Activated CD8-positive, alpha-beta memory T cell treated with anti-CD3 and anti-CD28 coated beads, Interleukin-2, amount 10 ng/mL, durations not matched to agents 7 days and 5 days (primary cell): ENCODE measurements around the gene EEF2. TPM values are rescaled to one million over a fixed set of nuclear protein-coding genes. Genes with fewer than 3 reads are reported as not detected.

Experiments used
- ATAC-seq: fragments of 150-1000 bp; cut with Tn5 transposase; one replicate; pipeline ENCODE4 v1.10.0; 2021; ENCODE audit warnings: moderate library complexity
- CTCF ChIA-PET: fragments of 350-600 bp; sonication (Branson Sonifier 250); formaldehyde crosslinking; loops from one replicate; lab custom pipeline; 2021; ENCODE audit warnings: antibody characterized with exemption; lab: Charles Lee
- DNase-seq: peaks from one replicate; pipeline ENCODE4 v3.0.0-alpha.2; 2020
- H3K27ac Mint-ChIP-seq: one replicate; pipeline ENCODE4 v1.8.0; 2021; ENCODE audit warnings: mild to moderate bottlenecking, mixed read lengths
- H3K27me3 Mint-ChIP-seq: one replicate; pipeline ENCODE4 v1.8.0; 2021; ENCODE audit warnings: mixed read lengths
- H3K36me3 Mint-ChIP-seq: one replicate; pipeline ENCODE4 v1.8.0; 2021; ENCODE audit warnings: mild to moderate bottlenecking, mixed read lengths
- H3K4me1 Mint-ChIP-seq: one replicate; pipeline ENCODE4 v1.8.0; 2021; ENCODE audit warnings: mixed read lengths
- H3K4me3 Mint-ChIP-seq: one replicate; pipeline ENCODE4 v1.8.0; 2021; ENCODE audit warnings: mild to moderate bottlenecking, moderate library complexity, mixed read lengths
- H3K9me3 Mint-ChIP-seq: one replicate; pipeline ENCODE4 v1.8.0; 2022; ENCODE audit warnings: low read depth, mixed read lengths
- total RNA-seq, 2 experiments: library from RNA; stranded (reverse); gene quantifications; one replicate each; pipeline ENCODE4 v1.2.3, GENCODE V29; 2021

EEF2 gene
- total RNA-seq, result 1,000 to 10,000 TPM; 1,382 to 1,952 TPM

DNA sequence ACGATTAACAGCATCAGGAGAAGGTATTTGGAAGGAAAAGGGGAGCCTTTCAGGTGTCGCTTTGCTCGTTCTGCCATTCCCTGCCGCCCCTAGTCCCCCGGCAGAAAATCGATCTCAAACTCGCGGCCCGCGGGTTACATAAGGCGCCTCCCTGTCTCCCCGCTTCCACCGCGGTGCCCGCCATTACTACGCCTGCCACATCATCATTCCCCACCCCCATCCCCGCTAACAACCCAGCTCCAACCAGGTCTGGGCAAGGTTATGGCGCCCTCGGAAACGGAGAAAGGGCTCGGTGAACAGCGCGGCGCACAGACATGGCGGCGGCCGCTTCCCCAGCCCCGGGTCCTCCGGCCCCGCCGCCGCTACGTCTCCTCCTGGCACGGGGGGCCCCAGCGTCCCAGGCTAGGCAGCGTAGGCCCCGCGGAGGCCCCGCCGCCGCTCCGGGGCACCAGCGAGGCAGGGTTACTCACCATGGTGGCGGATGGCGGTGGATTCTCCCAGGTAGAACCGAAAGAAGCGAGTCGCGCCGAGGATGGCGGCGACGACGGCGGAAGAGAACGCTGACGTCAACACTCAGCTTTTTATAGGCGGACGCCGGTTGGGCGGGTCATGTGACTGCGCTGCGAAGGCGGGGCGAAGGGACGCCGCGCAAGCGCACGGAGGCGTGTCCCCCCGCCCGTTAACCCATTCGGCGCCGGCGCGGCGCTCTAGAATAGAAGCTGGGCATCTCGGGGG is at the start of gene EEF2:
Gene EEF2 (minus strand): TSS at position 556 of the 735 bp plus-strand sequence. CDS start 83 bp downstream, at position 473.
- CTCF ChIA-PET, result interaction anchor here (0.6 to 2.8 kb wide), 25 partner anchors 10 to 415 kb away, joined by 3 to 31 read pairs (median 4); partner anchors contain the start of genes ANKRD24, DAPK3, MRPL54 and PIAS4
- ATAC-seq (peak; percentile 49), DNase-seq (peak; percentile 92)
- no peaks in the 10 kb centered on the region for H3K27me3 Mint-ChIP-seq
- H3K4me1 Mint-ChIP-seq, result peaks cover 52% of the 10 kb centered on the region
- H3K36me3 Mint-ChIP-seq, result peaks cover 45% of the 10 kb centered on the region
- peak within 1 kb of the TSS; percentile 98 for H3K4me3 Mint-ChIP-seq
- peak within 1 kb of the TSS; percentile 97 for H3K27ac Mint-ChIP-seq
- no peaks in the 10 kb centered on the region for H3K9me3 Mint-ChIP-seq

DNA sequence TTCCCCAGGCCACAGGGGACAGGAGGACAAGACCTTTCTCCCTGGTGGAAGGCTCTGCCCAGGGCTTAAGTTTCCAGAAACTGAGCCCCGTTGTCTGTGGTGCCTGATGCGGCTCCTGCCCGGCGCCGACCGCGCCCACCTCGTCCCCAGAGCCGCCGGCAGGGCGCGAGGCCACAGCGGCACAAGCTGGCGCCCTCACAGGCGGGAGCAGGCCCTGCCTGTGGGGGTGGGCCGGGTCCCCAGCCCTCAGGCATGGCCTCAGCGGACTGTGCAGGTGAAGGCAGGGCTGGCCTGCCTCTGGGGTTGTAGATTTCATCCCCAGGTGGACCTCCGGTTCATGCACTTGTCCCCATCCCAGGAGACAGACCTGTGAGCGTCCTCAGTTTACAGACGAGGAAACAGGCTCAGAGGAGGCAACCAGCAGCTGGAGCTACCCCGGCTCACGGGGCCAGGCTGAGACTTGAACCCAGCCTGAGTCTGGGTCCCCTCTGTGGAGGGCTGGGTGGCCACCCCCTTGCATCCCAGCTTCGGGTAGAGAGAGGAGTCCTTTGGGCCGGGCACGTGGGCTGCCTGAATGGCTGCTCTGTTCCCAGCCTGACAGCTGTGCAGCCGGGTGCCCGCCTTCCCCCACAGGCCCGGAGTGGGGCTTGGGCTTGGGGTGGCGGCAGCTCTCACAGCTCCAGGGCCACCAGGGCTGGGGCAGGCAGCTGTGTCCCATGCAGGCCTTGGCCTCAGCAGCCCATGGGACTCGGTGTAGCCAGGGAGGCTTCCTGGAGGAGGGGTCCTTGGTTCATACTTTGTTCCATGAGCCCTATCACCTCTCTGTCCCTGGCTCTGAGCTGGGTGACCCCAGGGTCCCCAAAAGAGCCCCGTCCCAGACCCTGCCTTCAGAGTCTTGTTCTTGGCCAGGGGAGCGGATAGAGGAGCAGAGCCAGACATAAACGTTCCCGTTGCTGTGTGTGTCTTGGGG is 49.1 kb upstream of the EEF2 start:
- Mint-ChIP-seq H3K4me3 (no peak overlapping the region), H3K9me3 (no peaks in the 10 kb centered on the region), H3K4me1 (no peaks in the 10 kb centered on the region), H3K27me3 (no peaks in the 10 kb centered on the region), H3K27ac (no peak overlapping the region), H3K36me3 (peaks cover 5% of the 10 kb centered on the region)
- DNase-seq (no peak), ATAC-seq (no peak)
- CTCF ChIA-PET, result no interaction called here

DNA sequence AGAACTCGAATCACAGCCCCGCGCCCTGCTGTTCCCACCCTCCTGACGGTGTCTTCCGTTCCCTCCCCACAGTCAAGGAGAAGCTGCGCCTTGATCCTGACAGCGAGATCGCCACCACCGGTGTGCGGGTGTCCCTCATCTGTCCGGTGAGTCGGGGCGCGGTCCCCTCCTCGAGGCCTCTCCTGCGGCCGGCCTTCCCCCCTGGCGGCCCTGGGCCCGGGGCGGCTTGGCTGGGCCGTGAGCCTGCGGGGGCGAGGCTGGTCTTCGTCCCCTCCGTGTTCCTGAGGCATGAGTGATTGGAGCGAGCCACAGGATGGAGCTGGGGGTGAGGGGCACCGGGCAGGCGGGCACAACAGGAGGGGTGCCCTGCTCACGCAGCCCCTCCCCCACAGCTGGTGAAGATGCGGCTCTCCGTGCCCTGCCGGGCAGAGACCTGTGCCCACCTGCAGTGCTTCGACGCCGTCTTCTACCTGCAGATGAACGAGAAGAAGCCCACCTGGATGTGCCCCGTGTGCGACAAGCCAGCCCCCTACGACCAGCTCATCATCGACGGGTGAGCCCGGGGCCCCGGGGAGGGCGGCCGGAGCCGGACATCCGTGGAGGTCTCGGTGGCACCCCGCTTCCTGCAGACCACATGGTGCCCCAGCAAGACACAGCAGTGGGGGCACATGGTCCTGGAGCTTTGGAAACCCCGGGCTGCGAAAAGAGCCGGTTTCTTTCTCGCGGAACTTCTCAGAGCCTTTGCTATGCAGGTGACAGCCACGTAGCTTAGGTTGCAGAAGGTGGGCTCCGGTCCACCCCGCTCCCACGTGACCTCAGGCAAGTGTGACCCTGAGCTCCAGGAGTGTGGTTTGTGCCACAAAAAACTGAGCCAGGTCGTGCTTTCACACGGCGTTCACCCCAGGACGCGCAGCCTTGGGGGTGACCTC is 48.0 kb upstream of the EEF2 start:
- H3K27me3 Mint-ChIP-seq, result no peaks in the 10 kb centered on the region

DNA sequence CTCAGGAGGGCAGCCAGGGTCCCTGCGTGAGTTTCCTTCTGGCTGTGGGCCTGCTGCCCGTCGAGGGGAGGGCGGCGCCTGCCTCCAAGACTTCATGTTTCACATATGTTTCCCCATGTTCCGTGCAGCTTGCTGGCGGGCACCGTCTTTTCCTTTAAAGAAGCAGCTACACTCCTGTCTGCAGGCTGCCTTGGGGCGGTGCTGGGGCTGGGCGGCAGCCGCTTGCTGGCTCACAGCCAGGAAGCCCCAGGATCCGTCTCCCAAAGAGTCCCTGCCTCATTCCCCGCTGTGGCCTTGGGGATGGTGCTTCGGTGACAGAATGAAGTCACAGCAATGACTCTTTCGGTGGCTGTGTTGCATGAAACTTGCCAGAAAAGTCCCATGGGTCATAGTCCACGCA is 47.2 kb upstream of the EEF2 start:
- Mint-ChIP-seq H3K36me3 (no peaks in the 10 kb centered on the region), H3K4me1 (no peaks in the 10 kb centered on the region), H3K27ac (no peak overlapping the region), H3K4me3 (no peak overlapping the region), H3K9me3 (no peaks in the 10 kb centered on the region), H3K27me3 (no peaks in the 10 kb centered on the region)
- DNase-seq (no peak), ATAC-seq (no peak)
- CTCF ChIA-PET, result interaction anchor here (0.9 kb wide), 1 partner anchor 25 kb away, joined by 3 read pairs; the partner anchor contains the start of gene PIAS4

More for the DNA sequence above, 48.0 kb upstream of the EEF2 start:
- CTCF ChIA-PET, result no interaction called here
- Mint-ChIP-seq H3K27ac (no peak overlapping the region), H3K4me1 (no peaks in the 10 kb centered on the region), H3K9me3 (no peaks in the 10 kb centered on the region), H3K4me3 (no peak overlapping the region), H3K36me3 (peaks cover 5% of the 10 kb centered on the region)
- no peak for ATAC-seq
- DNase-seq, result no peak

DNA sequence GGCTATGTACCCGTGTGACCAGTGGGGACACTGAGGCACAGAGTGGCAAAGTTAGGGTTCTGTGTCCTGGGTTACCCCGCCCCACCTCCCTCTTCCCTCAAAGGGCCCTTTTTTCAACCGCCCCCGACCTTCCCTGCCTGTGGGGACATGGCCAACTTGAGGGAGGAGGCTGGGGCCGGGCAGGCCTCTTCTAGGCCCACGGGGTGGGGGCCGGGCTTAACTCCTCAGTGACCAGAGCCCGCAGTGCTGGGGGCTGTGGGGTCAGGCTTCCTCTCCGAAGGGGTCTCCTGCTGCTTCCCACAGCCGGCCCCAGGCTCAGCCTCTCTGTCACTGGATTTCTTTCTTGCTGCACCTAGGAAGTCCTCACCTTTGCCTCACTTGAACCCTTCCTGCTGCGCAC is 46.2 kb upstream of the EEF2 start:
- ATAC-seq (no peak), DNase-seq (no peak)
- H3K36me3 Mint-ChIP-seq, result no peaks in the 10 kb centered on the region
- H3K27me3 Mint-ChIP-seq, result no peaks in the 10 kb centered on the region
- no peak overlapping the region for H3K4me3 Mint-ChIP-seq
- no peak overlapping the region for H3K27ac Mint-ChIP-seq
- CTCF ChIA-PET, result interaction anchor here (0.7 to 0.9 kb wide), 2 partner anchors 24 to 175 kb away, joined by 3 read pairs; partner anchors contain the start of gene PIAS4
- H3K9me3 Mint-ChIP-seq, result no peaks in the 10 kb centered on the region
- no peaks in the 10 kb centered on the region for H3K4me1 Mint-ChIP-seq

DNA sequence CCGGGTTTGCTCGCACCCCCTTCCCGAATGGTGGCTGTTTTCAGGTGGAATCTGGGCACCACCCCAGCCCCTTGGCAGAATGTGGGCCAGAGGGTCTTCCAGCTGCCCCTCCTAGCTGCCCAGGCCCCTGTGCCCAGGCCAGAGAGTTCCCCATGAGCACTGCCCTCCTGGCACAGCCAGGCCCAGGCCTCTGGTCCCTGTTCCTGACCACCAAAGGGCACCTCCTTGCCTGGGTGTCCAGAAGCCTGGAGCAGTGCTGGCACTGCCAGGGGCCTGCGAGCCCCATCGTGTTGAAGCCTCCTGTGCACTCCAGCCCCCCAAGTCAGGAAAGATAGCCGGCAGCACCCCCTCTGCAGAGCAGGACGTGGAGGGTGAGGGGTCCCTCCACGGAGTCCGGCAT is 45.7 kb upstream of the EEF2 start:
- Mint-ChIP-seq H3K27me3 (no peaks in the 10 kb centered on the region), H3K27ac (no peak overlapping the region), H3K9me3 (no peaks in the 10 kb centered on the region), H3K36me3 (no peaks in the 10 kb centered on the region), H3K4me3 (no peak overlapping the region), H3K4me1 (no peaks in the 10 kb centered on the region)
- CTCF ChIA-PET, result no interaction called here
- DNase-seq (no peak), ATAC-seq (no peak)

DNA sequence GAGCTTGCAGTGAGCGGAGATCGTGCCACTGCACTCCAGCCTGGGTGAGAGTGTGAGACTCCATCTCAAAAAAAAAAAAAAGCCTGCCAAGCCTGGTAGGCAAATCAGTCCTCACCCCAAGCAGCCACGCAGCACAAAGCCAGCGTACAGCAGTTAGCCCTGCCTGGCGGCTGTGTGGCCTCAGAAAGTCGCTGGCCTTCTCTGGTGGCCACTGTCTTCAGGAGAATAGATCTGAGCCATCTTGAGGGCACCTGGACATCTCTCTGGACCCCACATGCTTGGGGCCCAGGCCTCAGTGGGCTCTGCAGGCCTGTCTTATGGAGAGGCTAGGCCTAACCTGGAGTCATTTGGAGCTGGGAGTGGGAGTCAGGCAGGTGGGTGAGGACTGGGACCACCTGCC is 45.3 kb upstream of the EEF2 start:
- H3K27ac Mint-ChIP-seq, result no peak overlapping the region
- CTCF ChIA-PET, result no interaction called here
- H3K4me1 Mint-ChIP-seq, result no peaks in the 10 kb centered on the region

DNA sequence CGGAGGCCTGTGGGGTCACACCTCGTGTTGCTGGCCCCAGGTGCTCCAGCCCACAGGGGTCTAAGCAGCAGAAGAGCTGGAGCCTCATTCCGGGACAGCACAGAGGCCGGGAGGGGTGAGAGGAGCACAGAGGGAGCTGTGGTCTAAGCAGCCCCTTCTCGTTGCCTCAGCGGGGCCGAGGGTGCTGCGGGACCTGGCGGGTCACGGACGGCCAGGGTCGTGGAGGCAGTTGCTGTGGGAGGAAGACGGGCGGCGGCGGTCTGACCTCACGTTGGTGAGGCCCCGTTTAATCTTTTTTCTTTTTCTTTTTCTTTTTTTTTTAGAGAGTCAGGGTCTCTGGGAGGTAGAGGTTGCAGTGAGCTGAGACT is 44.0 kb upstream of the EEF2 start:
- no peaks in the 10 kb centered on the region for H3K36me3 Mint-ChIP-seq
- CTCF ChIA-PET, result no interaction called here
- no peak overlapping the region for H3K27ac Mint-ChIP-seq
- DNase-seq, result no peak
- H3K9me3 Mint-ChIP-seq, result no peaks in the 10 kb centered on the region
- no peaks in the 10 kb centered on the region for H3K27me3 Mint-ChIP-seq
- H3K4me1 Mint-ChIP-seq, result no peaks in the 10 kb centered on the region
- no peak overlapping the region for H3K4me3 Mint-ChIP-seq
- no peak for ATAC-seq

More for the DNA sequence above, 45.3 kb upstream of the EEF2 start:
- ATAC-seq (no peak), DNase-seq (no peak)
- Mint-ChIP-seq H3K9me3 (no peaks in the 10 kb centered on the region), H3K4me3 (no peak overlapping the region), H3K27me3 (no peaks in the 10 kb centered on the region), H3K36me3 (no peaks in the 10 kb centered on the region)

DNA sequence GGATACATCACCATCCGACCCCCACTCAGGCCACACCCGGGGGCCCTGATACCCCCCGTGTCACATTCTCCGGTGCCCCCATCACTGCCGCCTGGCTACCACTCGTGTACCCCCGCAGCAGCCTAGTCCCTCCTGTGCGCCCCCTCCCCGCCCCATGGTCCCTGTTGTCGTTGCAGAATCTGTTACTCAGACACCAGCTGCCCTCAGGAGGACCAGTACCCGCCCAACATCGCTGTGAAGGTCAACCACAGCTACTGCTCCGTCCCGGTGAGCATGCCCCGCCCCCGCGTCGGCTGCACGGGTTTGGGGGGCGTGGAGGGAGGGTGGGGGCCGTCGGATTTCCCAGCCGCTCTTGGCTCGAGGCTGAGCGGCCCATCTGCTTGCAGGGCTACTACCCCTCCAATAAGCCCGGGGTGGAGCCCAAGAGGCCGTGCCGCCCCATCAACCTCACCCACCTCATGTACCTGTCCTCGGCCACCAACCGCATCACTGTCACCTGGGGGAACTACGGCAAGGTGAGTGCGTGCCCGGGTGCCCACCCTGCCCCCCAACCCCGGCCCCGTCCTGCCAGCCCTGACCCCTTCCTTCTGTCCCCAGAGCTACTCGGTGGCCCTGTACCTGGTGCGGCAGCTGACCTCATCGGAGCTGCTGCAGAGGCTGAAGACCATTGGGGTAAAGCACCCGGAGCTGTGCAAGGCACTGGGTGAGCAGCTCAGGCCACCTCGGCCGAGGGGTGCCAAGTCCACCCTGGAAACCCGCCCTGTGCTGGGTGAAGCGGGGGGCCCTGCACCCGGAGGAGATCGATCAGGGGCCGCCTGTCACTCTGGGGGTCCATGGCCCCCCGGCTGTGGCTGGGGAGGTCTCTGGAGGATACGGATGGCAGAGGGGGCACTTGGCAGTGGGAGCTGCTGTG is 43.3 kb upstream of the EEF2 start:
- Mint-ChIP-seq H3K4me3 (no peak overlapping the region), H3K36me3 (no peaks in the 10 kb centered on the region), H3K27me3 (no peaks in the 10 kb centered on the region)

DNA sequence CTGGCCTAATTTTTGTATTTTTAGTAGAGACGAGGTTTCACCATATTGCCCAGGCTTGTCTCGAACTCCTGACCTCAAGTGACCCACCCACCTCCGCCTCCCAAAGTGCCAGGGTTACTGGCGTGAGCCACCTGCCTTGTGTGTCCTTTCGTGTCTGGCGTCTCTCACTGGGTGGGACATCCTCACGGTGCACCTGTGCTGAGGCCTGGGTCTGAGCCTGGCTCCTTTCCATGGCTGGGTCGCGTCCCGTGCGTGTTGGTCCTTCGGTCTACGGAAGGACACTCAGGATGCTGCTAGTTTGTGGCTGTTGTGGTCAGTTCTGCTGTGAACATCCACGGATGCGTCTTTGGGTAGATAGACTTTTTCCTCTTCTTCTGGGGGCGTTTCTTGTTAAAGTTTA is 41.9 kb upstream of the EEF2 start:
- Mint-ChIP-seq H3K27ac (no peak overlapping the region), H3K4me3 (no peak overlapping the region), H3K9me3 (peaks cover under 1% of the 10 kb centered on the region), H3K27me3 (no peaks in the 10 kb centered on the region), H3K4me1 (peaks cover under 1% of the 10 kb centered on the region), H3K36me3 (peaks cover under 1% of the 10 kb centered on the region)
- ATAC-seq (no peak), DNase-seq (no peak)
- CTCF ChIA-PET, result interaction anchor here (0.9 kb wide), 1 partner anchor 21 kb away, joined by 3 read pairs; no protein-coding TSS in a partner anchor

More for the DNA sequence above, 43.3 kb upstream of the EEF2 start:
- no peak for DNase-seq
- Mint-ChIP-seq H3K27ac (no peak overlapping the region), H3K9me3 (no peaks in the 10 kb centered on the region), H3K4me1 (no peaks in the 10 kb centered on the region)
- CTCF ChIA-PET, result interaction anchor here (1.0 kb wide), 1 partner anchor 194 kb away, joined by 3 read pairs; no protein-coding TSS in a partner anchor
- no peak for ATAC-seq

DNA sequence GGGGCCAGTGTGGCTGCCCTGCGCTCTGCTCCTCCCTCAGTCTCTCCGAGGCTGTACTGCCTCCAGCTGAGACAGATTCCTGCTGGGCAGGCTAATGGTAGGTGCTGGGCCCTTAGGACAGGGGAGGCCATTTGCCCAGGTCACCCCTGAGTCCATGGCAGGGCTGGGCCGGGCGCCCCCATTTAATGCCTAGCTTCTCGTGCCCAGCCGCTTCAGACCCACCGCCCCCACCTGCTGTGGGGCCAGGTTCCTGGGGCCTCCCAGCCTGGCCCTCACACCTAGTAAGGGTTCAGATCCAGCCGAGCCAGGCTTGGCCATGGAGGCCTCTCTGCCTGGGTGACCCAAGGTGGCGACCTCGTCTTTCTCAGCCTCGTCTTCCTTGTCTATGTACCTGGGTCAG is 40.1 kb upstream of the EEF2 start:
- DNase-seq (no peak), ATAC-seq (no peak)
- no peak overlapping the region for H3K27ac Mint-ChIP-seq
- H3K4me1 Mint-ChIP-seq, result peaks cover 2% of the 10 kb centered on the region
- CTCF ChIA-PET, result no interaction called here
- H3K9me3 Mint-ChIP-seq, result peaks cover 4% of the 10 kb centered on the region
- H3K36me3 Mint-ChIP-seq, result peaks cover 8% of the 10 kb centered on the region
- H3K4me3 Mint-ChIP-seq, result no peak overlapping the region
- H3K27me3 Mint-ChIP-seq, result no peaks in the 10 kb centered on the region
